Aorta (tissue), 5 donors: Measurements from ENCODE around the gene MGST2. TPM values are rescaled to one million over a fixed set of nuclear protein-coding genes. Genes with fewer than 3 reads are reported as not detected.
"Not testable (repeated sequence)": the region's sequence is repeated elsewhere in the genome, so short reads cannot be mapped to it uniquely, and the experiment has no call there.

ENCODE experiments used
- ATAC-seq: fragments of 200-7000 bp; cut with Tn5 transposase; one replicate; pipeline ENCODE4 v1.9.1; 2022; ENCODE audit warnings: moderate library complexity; ENCODE audit not compliant: low FRiP score
- DNase-seq, 2 donors: peaks; one replicate each; pipeline ENCODE4 v3.0.0-alpha.2; 2020
- H3K27ac ChIP-seq, 2 donors: one replicate each; pipeline ENCODE4 v1.5.1; 2013; ENCODE audit warnings: low read length in 2 of 2, mild to moderate bottlenecking in 2 of 2, moderate library complexity in 2 of 2, control low read depth in 1 of 2, inconsistent platforms in 1 of 2, low read depth in 1 of 2
- H3K27me3 ChIP-seq, 2 donors: one replicate each; pipeline ENCODE4 v1.6.1; 2013; ENCODE audit warnings: control low read depth in 1 of 2, low read length in 1 of 2, mild to moderate bottlenecking in 1 of 2, moderate library complexity in 1 of 2; ENCODE audit not compliant: insufficient read depth in 2 of 2, control insufficient read depth in 1 of 2
- H3K36me3 ChIP-seq, 2 donors: one replicate each; pipeline ENCODE4 v1.6.1; 2013; ENCODE audit warnings: control low read depth in 1 of 2, low read length in 1 of 2, mild to moderate bottlenecking in 1 of 2; ENCODE audit not compliant: insufficient read depth in 2 of 2, control insufficient read depth in 1 of 2
- H3K4me1 ChIP-seq, 2 donors: one replicate each; pipeline ENCODE4 v1.6.1; 2013; ENCODE audit warnings: low read length in 2 of 2, control low read depth in 1 of 2, mild to moderate bottlenecking in 1 of 2, moderate library complexity in 1 of 2; ENCODE audit not compliant: insufficient read depth in 2 of 2, control insufficient read depth in 1 of 2
- H3K4me3 ChIP-seq, 2 donors: one replicate each; pipeline ENCODE4 v1.5.1; 2013; ENCODE audit warnings: low read length in 2 of 2, control low read depth in 1 of 2, mild to moderate bottlenecking in 1 of 2
- H3K9me3 ChIP-seq: one replicate; pipeline ENCODE4 v1.6.1; 2013; ENCODE audit warnings: mild to moderate bottlenecking, low read length; ENCODE audit not compliant: control insufficient read depth
- WGBS, 2 donors: extraction: QIAGEN DNeasy Blood & Tissue Kit; methylation state at CpG; one replicate each; pipeline ENCODE4 v1.1.7; 2013; 5-methylcytosine and 5-hydroxymethylcytosine counted together
- intact Hi-C, 2 donors: fragments of 100-400 bp; cut with DNase I; formaldehyde crosslinking; loops; one replicate each; pipeline versions ENCODE4 v1.14.2 to v1.15.0; 2022
- polyA plus RNA-seq, 2 donors: library from polyadenylated mRNA; stranded (reverse); fragments of 200-250 nt; gene quantifications; one replicate each; pipeline ENCODE4 v1.2.3, GENCODE V29; 2013
- total RNA-seq, 2 donors: library from RNA; stranded (reverse); fragmentation: NEBNext Ultra II Directional; extraction: Animal tissue kit (Norgen Biotek cat#: 25700); gene quantifications; one replicate each; pipeline ENCODE4 v1.2.1, GENCODE V29; 2021
- donor health status: healthy with polysubstance abuse.
- donor health status: Bipolar disorder and iron deficiency.
- donor health status: DM: no; HTN: no; CAD: no.
- donor health status: DM: no; HTN: no; CAD: no.
- donor health status: DM: yes; HTN: yes; CAD: no.

MGST2 gene
- total and polyA plus RNA-seq, 4 donors = 36.0 to 48.7 (median 44.6) TPM

- 69 to 77% methylated on average over 16 of the region's 16 CpGs for WGBS, 2 donors
- Histone ChIP-seq H3K36me3 (no peaks in the 10 kb centered on the region), H3K9me3 (no peaks in the 10 kb centered on the region), H3K4me3 (no peak overlapping the region), H3K27ac (no peak overlapping the region), H3K4me1 (no peaks in the 10 kb centered on the region), H3K27me3 (no peaks in the 10 kb centered on the region)
- DNase-seq (no peak), ATAC-seq (no peak)
- intact Hi-C loops = no loop called here
Observed at GRCh38 chr4:139628184-139629012, 37.2 kb upstream of the MGST2 start.

GRCh38 chr4:139629436-139630125 is 36.0 kb upstream of the MGST2 start:
- no peak overlapping the region for H3K27ac ChIP-seq
- WGBS, 2 donors = 91 to 96% methylated on average over 3 of the region's 3 CpGs
- no peaks in the 10 kb centered on the region for H3K9me3 ChIP-seq
- H3K36me3 ChIP-seq = no peaks in the 10 kb centered on the region
- no peaks in the 10 kb centered on the region for H3K4me1 ChIP-seq
- H3K4me3 ChIP-seq = no peak overlapping the region
- no peak for DNase-seq
- intact Hi-C loops = loop anchor here (5.0 to 10.0 kb wide), 3 partner anchors 132 to 215 kb away; no protein-coding TSS in a partner anchor
- no peaks in the 10 kb centered on the region for H3K27me3 ChIP-seq
- no peak for ATAC-seq

- no peak for DNase-seq
- ATAC-seq = no peak
- 93 to 95% methylated on average over 1 of the region's 1 CpG for WGBS, 2 donors
- Histone ChIP-seq H3K36me3 (no peaks in the 10 kb centered on the region), H3K27ac (no peak overlapping the region), H3K9me3 (no peaks in the 10 kb centered on the region), H3K4me1 (no peaks in the 10 kb centered on the region), H3K27me3 (no peaks in the 10 kb centered on the region), H3K4me3 (no peak overlapping the region)
- intact Hi-C loops = loop anchor here (5.0 to 10.0 kb wide), 3 partner anchors 133 to 215 kb away; no protein-coding TSS in a partner anchor
Observed at GRCh38 chr4:139630126-139630495, 35.5 kb upstream of the MGST2 start.

- 73 to 78% methylated on average over 5 of the region's 5 CpGs for WGBS, 2 donors
- ATAC-seq (no peak), DNase-seq (no peak)
- Histone ChIP-seq H3K4me3 (no peak overlapping the region), H3K4me1 (no peaks in the 10 kb centered on the region), H3K27me3 (no peaks in the 10 kb centered on the region), H3K9me3 (no peaks in the 10 kb centered on the region), H3K36me3 (no peaks in the 10 kb centered on the region), H3K27ac (no peak overlapping the region)
- intact Hi-C loops = loop anchor here (5.0 to 10.0 kb wide), 3 partner anchors 134 to 216 kb away; no protein-coding TSS in a partner anchor
Observed at GRCh38 chr4:139630991-139631390, 34.6 kb upstream of the MGST2 start.

GRCh38 chr4:139631791-139632190 is 33.8 kb upstream of the MGST2 start:
- ATAC-seq = no peak
- no peak overlapping the region for H3K4me3 ChIP-seq
- H3K27me3 ChIP-seq = no peaks in the 10 kb centered on the region
- H3K36me3 ChIP-seq = no peaks in the 10 kb centered on the region
- H3K4me1 ChIP-seq = no peaks in the 10 kb centered on the region
- no peak for DNase-seq
- no peak overlapping the region for H3K27ac ChIP-seq
- WGBS, 2 donors = 94 to 96% methylated on average over 1 of the region's 1 CpG
- intact Hi-C loops = loop anchor here (5.0 to 10.0 kb wide), 3 partner anchors 134 to 217 kb away; no protein-coding TSS in a partner anchor
- no peaks in the 10 kb centered on the region for H3K9me3 ChIP-seq

- H3K27me3 ChIP-seq, H3K9me3 ChIP-seq, ATAC-seq, H3K36me3 ChIP-seq, H3K27ac ChIP-seq, H3K4me3 ChIP-seq, H3K4me1 ChIP-seq, DNase-seq: not testable (repeated sequence)
- WGBS, 2 donors = 93% methylated on average over 5 of the region's 5 CpGs
- intact Hi-C loops = loop anchor here (1.0 to 10.0 kb wide), 4 partner anchors 28 to 218 kb away; no protein-coding TSS in a partner anchor
Observed at GRCh38 chr4:139632739-139633138, 32.9 kb upstream of the MGST2 start.

GRCh38 chr4:139633195-139633594 is 32.4 kb upstream of the MGST2 start:
- no peaks in the 10 kb centered on the region for H3K9me3 ChIP-seq
- no peaks in the 10 kb centered on the region for H3K4me1 ChIP-seq
- ATAC-seq (no peak), DNase-seq (no peak)
- no peak overlapping the region for H3K4me3 ChIP-seq
- intact Hi-C loops = loop anchor here (1.0 to 10.0 kb wide), 4 partner anchors 29 to 218 kb away; no protein-coding TSS in a partner anchor
- H3K27ac ChIP-seq = no peak overlapping the region
- 55 to 61% methylated on average over 17 of the region's 17 CpGs for WGBS, 2 donors
- H3K36me3 ChIP-seq = no peaks in the 10 kb centered on the region
- H3K27me3 ChIP-seq = no peaks in the 10 kb centered on the region

GRCh38 chr4:139633661-139634060 is 32.0 kb upstream of the MGST2 start:
- DNase-seq (peak in 1 of 2 donors; percentile 72), ATAC-seq (peak; percentile 72)
- 24 to 25% methylated on average over 11 of the region's 11 CpGs for WGBS, 2 donors
- Histone ChIP-seq H3K9me3 (no peaks in the 10 kb centered on the region), H3K27me3 (no peaks in the 10 kb centered on the region), H3K27ac (no peak overlapping the region), H3K4me3 (no peak overlapping the region), H3K36me3 (no peaks in the 10 kb centered on the region), H3K4me1 (no peaks in the 10 kb centered on the region)
- intact Hi-C loops = loop anchor here (1.0 to 10.0 kb wide), 4 partner anchors 29 to 219 kb away; no protein-coding TSS in a partner anchor
